GM12872 (cell line): ENCODE data around the gene TGFBR2.

ENCODE experiments used
- CTCF ChIP-seq: IDR thresholded peaks from 3 replicates; pipeline ENCODE4 v1.5.1; 2011; ENCODE audit warnings: low read depth, mild to moderate bottlenecking, low read length, moderate library complexity; ENCODE audit not compliant: insufficient read depth

Gene TGFBR2

GRCh38 chr3:30615615-30616346 is 9.4 kb downstream of the TGFBR2 start:
- TF ChIP-seq CTCF = no peak

- TF ChIP-seq CTCF = no peak
Observed at GRCh38 chr3:30616347-30617027, 10.1 kb downstream of the TGFBR2 start.

- no peak for TF ChIP-seq CTCF
Observed at GRCh38 chr3:30617069-30617468, 10.7 kb downstream of the TGFBR2 start.

- no peak for TF ChIP-seq CTCF
Observed at GRCh38 chr3:30617653-30618052, 11.3 kb downstream of the TGFBR2 start.

- no peak for TF ChIP-seq CTCF
Observed at GRCh38 chr3:30618526-30618925, 12.1 kb downstream of the TGFBR2 start.

GRCh38 chr3:30619318-30619717 is 12.9 kb downstream of the TGFBR2 start:
- no peak for TF ChIP-seq CTCF

GRCh38 chr3:30620402-30621360 is 14.3 kb downstream of the TGFBR2 start:
- no peak for TF ChIP-seq CTCF
